IPS DF 6.9 (cell line): ENCODE results near the gene RAET1E.
"Not testable (repeated sequence)": the region's sequence is repeated elsewhere in the genome, so short reads cannot be mapped to it uniquely, and the experiment has no call there.

Source experiments
- DNase-seq: peaks from one replicate; pipeline ENCODE4 v3.0.0-alpha.2; 2013; ENCODE audit warnings: low read depth, low spot score
- H3K27ac ChIP-seq: one replicate; pipeline ENCODE4 v1.5.1; 2013; ENCODE audit warnings: low read length, control low read depth
- H3K27me3 ChIP-seq: 2 replicates; pipeline ENCODE4 v1.6.1; 2013; ENCODE audit warnings: mild to moderate bottlenecking, low read length; ENCODE audit not compliant: control insufficient read depth, insufficient read depth
- H3K36me3 ChIP-seq: 2 replicates; pipeline ENCODE4 v1.6.1; 2013; ENCODE audit warnings: low read length; ENCODE audit not compliant: control insufficient read depth, insufficient read depth
- H3K4me1 ChIP-seq: 2 replicates; pipeline ENCODE4 v1.6.1; 2013; ENCODE audit warnings: low read length; ENCODE audit not compliant: control insufficient read depth, insufficient read depth
- H3K4me3 ChIP-seq: 2 replicates; pipeline ENCODE4 v1.5.1; 2013; ENCODE audit warnings: mild to moderate bottlenecking, low read length
- H3K9me3 ChIP-seq: 2 replicates; pipeline ENCODE4 v1.6.1; 2013; ENCODE audit warnings: low read length, inconsistent platforms; ENCODE audit not compliant: control insufficient read depth, insufficient read depth
- WGBS: extraction: QIAGEN DNeasy Blood & Tissue Kit; methylation state at CpG from one replicate; pipeline ENCODE4 v1.1.7; 2013; ENCODE audit warnings: mixed read lengths, missing lambda C conversion rate; ENCODE audit not compliant: insufficient read length, insufficient coverage; 5-methylcytosine and 5-hydroxymethylcytosine counted together

RAET1E gene

GRCh38 chr6:149876241-149876933 lies 21.5 kb downstream of the RAET1E start:
- H3K9me3 ChIP-seq: no peaks in the 10 kb centered on the region
- no peaks in the 10 kb centered on the region for H3K27me3 ChIP-seq
- no peak for DNase-seq
- WGBS: no CpG with 5 or more reads among the region's 3 CpGs
- H3K27ac ChIP-seq: no peak overlapping the region
- H3K4me1 ChIP-seq: no peaks in the 10 kb centered on the region
- no peak overlapping the region for H3K4me3 ChIP-seq
- H3K36me3 ChIP-seq: no peaks in the 10 kb centered on the region

- Histone ChIP-seq H3K4me1 (peaks cover 3% of the 10 kb centered on the region; the same call in 1 of the 2 replicates), H3K9me3 (no peaks in the 10 kb centered on the region), H3K27ac (no peak overlapping the region), H3K27me3 (no peaks in the 10 kb centered on the region), H3K36me3 (no peaks in the 10 kb centered on the region), H3K4me3 (no peak overlapping the region)
- no peak for DNase-seq
- WGBS: no CpG with 5 or more reads among the region's 1 CpG
These were observed 25.7 kb downstream of the RAET1E start for GRCh38 chr6:149872233-149872632.

GRCh38 chr6:149871182-149871581 lies 26.7 kb downstream of the RAET1E start:
- H3K27me3 ChIP-seq: no peaks in the 10 kb centered on the region
- H3K36me3 ChIP-seq: no peaks in the 10 kb centered on the region
- H3K9me3 ChIP-seq: no peaks in the 10 kb centered on the region
- no CpG with 5 or more reads among the region's 2 CpGs for WGBS
- H3K4me3 ChIP-seq: no peak overlapping the region
- no peak overlapping the region for H3K27ac ChIP-seq
- H3K4me1 ChIP-seq: peaks cover 3% of the 10 kb centered on the region; the same call in 1 of the 2 replicates
- DNase-seq: no peak

- Histone ChIP-seq H3K9me3 (no peaks in the 10 kb centered on the region), H3K27ac (no peak overlapping the region), H3K4me3 (no peak overlapping the region), H3K27me3 (no peaks in the 10 kb centered on the region), H3K4me1 (peaks cover 3% of the 10 kb centered on the region; the same call in 1 of the 2 replicates), H3K36me3 (no peaks in the 10 kb centered on the region)
- WGBS: 100% methylated on average over 1 of the region's 10 CpGs
- DNase-seq: no peak
These were observed 28.5 kb downstream of the RAET1E start for GRCh38 chr6:149869275-149869892.

GRCh38 chr6:149867876-149868640 lies 29.9 kb downstream of the RAET1E start:
- peaks cover 3% of the 10 kb centered on the region; the same call in 1 of the 2 replicates for H3K4me1 ChIP-seq
- H3K27me3 ChIP-seq: no peaks in the 10 kb centered on the region
- H3K9me3 ChIP-seq: no peaks in the 10 kb centered on the region
- no peak overlapping the region for H3K4me3 ChIP-seq
- no peak for DNase-seq
- no CpG with 5 or more reads among the region's 4 CpGs for WGBS
- no peak overlapping the region for H3K27ac ChIP-seq
- no peaks in the 10 kb centered on the region for H3K36me3 ChIP-seq

GRCh38 chr6:149864578-149865535 lies 33.1 kb downstream of the RAET1E start:
- no peak for DNase-seq
- Histone ChIP-seq H3K36me3 (no peaks in the 10 kb centered on the region), H3K4me1 (peaks cover 3% of the 10 kb centered on the region; the same call in 1 of the 2 replicates)

GRCh38 chr6:149863698-149864577 lies 34.0 kb downstream of the RAET1E start, which contains the start of gene LRP11:
LRP11 (minus strand) TSS chr6:149864359; CDS start chr6:149864020, 339 bp downstream.
- H3K27me3 ChIP-seq: no peaks in the 10 kb centered on the region
- no peaks in the 10 kb centered on the region for H3K36me3 ChIP-seq
- H3K4me1 ChIP-seq: peaks cover 2% of the 10 kb centered on the region; the same call in 1 of the 2 replicates
- H3K27ac ChIP-seq: no peak within 1 kb of the TSS
- peak within 1 kb of the TSS; percentile 86 for H3K4me3 ChIP-seq
- no peaks in the 10 kb centered on the region for H3K9me3 ChIP-seq
- WGBS: no CpG with 5 or more reads among the region's 110 CpGs
- DNase-seq: no peak

More at GRCh38 chr6:149864578-149865535, 33.1 kb downstream of the RAET1E start:
- Histone ChIP-seq H3K9me3 (no peaks in the 10 kb centered on the region), H3K4me3 (peak overlapping the region; percentile 41; the same call in 1 of the 2 replicates), H3K27ac (no peak overlapping the region), H3K27me3 (no peaks in the 10 kb centered on the region)
- no CpG with 5 or more reads among the region's 23 CpGs for WGBS

- WGBS: no CpG with 5 or more reads among the region's 69 CpGs
- DNase-seq: no peak
- Histone ChIP-seq H3K4me1 (no peaks in the 10 kb centered on the region; the same call in 1 of the 2 replicates), H3K27me3 (no peaks in the 10 kb centered on the region), H3K4me3 (peak overlapping the region; percentile 86), H3K9me3 (no peaks in the 10 kb centered on the region), H3K27ac (no peak overlapping the region), H3K36me3 (no peaks in the 10 kb centered on the region)
These were observed 34.8 kb downstream of the RAET1E start for GRCh38 chr6:149862922-149863697.

GRCh38 chr6:149862424-149862738 lies 35.5 kb downstream of the RAET1E start:
- not testable (repeated sequence) for H3K27me3 ChIP-seq, H3K9me3 ChIP-seq, DNase-seq, H3K4me1 ChIP-seq, H3K27ac ChIP-seq, H3K36me3 ChIP-seq, H3K4me3 ChIP-seq
- no CpG with 5 or more reads among the region's 12 CpGs for WGBS
